Stimulated activated CD8-positive, alpha-beta memory T cell treated with anti-CD3 and anti-CD28 coated beads, Interleukin-2, amount 100 ng/mL, for 48 hours (primary cell): Measurements from ENCODE around the gene EIF2A.
A peak's percentile ranks its signal among the peaks of the same experiment; 100 is the strongest.
"Not testable (repeated sequence)": the region's sequence is repeated elsewhere in the genome, so short reads cannot be mapped to it uniquely, and the experiment has no call there.

Experiments used
- DNase-seq, 2 donors: peaks; one replicate each; pipeline ENCODE4 v3.0.0-alpha.2; 2020; ENCODE audit warnings: low read depth in 2 of 2

EIF2A gene

GRCh38 chr3:150546226-150547044 is at the start of gene EIF2A, which contains the start of gene SERP1:
EIF2A (plus strand) TSS chr3:150546787; CDS start chr3:150546803, 16 bp downstream.
SERP1 (minus strand) TSS chr3:150546496; CDS start chr3:150546135, 361 bp downstream.
- peak; percentile 97 to 98 for DNase-seq

DNA sequence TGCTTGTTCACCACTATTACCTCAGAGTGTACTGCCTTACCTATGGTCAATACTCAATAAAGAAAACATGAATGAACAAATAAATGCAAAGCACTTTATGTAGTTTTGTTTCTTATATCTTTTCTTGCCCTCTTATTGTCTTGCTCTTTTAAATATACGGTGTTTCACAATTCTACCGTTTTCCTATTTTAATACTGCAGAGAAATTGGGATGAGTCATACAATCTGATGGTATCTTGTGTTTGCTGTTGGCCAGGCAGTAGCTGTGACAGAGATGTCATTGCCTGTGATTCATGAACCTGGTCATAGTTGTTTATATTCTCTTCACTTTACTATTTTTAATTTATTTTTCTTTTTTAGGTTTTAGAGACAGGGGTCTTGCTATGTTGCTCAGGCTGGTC is 48.6 kb upstream of the EIF2A start:
- no peak for DNase-seq

DNA sequence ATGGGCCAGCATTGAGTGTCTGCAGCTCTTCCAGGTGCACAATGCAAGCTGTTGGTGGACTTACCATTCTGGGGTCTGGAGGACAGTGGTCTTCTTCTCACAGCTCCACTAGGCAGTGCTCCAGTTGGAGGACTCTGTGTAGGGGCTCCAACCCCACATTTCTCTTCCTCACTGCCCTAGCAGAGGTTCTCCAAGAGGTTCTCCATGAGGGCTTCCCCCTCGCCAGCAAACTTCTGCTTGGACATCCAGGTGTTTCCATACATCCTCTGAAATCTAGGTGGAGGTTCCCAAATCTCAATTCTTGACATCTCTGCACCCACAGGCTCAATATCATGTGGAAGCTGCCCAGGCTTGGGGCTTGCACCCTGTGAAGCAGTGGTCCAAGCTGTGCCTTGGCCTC is 45.6 kb upstream of the EIF2A start:
- not testable (repeated sequence) for DNase-seq

DNA sequence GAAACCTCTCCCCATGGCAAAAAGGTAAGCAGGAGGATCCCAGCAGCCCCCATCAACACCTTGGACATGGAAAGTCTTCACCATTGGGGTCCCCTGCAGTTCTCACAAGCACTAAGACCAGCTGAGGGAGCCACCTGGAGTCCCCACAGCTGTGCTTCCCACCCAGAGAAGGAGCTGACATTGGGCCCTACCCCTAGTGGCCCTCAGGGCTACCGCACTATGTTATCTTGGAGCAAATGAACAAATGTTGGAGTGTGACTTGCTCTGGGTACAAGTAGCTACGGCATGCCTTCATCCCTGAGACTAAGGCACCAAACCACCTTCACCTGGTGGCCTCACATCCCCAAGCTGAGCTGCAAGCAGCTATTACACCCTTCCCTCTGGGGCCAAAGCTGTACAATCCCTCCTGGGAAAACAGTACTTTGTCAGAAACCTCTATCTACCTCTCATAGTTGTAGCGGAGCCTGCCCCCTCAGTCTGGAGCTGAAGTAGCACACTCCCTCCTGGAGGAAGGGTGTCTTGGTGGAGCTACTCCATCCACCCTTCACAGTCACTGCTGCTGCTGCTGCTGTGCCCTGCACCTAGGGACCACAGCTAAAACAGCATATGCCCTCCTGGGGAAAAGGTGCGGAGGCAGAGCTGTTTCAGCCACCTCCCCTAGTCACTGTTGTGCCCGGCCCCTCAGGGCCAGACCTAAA is 43.0 kb upstream of the EIF2A start:
- no peak for DNase-seq

DNA sequence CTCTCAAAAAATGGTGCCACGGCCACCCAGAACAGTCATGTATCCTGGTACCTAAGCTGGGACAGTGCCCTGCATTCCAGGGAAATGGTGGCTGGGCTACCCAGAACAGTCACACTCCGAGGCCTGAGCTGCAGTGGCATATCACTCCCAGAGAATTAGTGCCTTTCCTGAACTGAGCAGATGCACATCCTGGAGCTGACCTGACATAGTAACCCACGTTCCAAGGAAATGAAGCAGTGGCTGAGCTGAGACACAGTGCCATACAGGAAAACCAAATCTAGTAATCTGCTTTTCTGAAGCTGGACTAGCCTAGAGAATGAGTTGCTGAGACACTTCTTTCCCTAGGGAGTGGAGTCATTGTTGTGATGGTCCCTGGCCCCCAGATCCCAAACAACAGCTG is 42.1 kb upstream of the EIF2A start:
- DNase-seq: no peak

DNA sequence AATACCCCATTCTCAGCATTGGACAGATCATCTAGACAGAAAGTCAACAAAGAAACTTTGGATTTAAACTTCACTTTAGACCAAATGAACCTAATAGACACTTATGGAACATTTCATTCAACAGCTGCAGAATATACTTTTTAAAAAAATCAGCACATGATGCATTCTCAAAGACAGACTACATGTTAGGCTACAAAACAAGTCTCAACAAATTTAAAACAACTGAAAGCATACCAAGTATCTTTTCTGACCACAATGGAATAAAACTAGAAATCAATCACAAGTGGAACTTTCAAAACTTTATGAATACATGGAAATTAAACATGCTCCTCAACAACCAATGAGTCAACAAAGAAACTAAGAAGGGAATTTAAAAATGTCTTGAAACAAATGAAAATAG is 38.2 kb upstream of the EIF2A start:
- DNase-seq: no peak

GRCh38 chr3:150509780-150510179 is 36.8 kb upstream of the EIF2A start:
- no peak for DNase-seq

GRCh38 chr3:150511122-150511821 is 35.3 kb upstream of the EIF2A start:
- DNase-seq: no peak

DNA sequence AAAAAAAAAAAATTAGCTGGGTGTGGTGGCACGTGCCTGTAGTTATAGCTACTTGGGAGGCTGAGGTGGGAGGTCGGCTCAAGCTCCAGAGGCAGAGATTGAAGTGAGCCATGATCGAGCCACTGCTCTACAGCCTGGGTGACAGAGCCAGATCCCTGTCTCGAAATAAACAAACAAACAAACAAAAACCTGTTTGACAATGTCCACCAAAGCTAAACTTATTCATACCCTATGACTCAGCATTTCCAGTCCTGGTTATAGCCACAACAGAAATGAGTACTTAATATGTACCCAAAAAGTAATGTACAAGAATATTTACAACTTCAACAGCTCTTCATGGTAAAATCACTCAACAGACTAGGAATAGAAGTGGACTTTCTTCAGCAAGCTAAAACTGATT is 31.4 kb upstream of the EIF2A start:
- no peak for DNase-seq

GRCh38 chr3:150519026-150519425 is 27.6 kb upstream of the EIF2A start:
- DNase-seq: no peak

DNA sequence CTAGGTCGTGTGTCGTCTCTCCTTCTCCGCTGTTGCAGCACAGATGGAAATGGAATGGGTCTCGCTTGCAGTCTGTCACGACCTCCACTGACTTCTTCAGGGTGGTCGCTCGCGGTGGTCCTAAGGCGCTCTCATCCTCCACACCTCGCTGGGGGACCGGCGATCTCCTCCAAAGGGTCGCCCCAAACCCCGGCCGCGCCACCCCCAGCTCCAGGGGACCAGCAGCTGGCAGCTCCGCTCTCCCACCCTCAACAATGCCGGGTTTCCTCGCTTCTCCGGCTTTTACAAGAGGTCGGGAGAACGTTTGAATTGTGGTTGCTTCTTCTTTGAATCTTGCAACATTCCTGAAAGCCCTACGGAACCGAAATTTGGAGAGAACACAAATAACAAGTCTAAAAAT is 26.2 kb upstream of the EIF2A start:
- no peak for DNase-seq

- DNase-seq: no peak
Measured at GRCh38 chr3:150521463-150521862, 25.1 kb upstream of the EIF2A start.

DNA sequence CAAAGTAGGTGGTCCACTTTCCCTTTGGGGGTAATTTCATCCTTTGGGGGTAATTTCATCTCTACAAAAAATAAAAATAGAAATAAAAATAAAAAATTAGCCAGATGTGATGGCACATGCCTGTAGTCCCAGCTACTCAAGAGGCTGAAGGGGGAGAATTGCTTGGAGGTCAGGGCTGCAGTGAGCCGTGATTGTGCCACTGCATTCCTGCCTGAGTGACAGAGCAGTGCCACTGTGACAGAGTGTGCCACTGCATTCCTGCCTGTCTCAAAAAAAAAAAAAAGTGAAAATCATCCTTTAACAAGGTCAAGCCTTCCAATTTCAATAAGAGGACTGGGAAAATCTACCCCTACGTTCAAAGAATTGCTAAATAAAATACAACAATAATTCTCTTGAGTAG is 23.0 kb upstream of the EIF2A start:
- no peak for DNase-seq

DNA sequence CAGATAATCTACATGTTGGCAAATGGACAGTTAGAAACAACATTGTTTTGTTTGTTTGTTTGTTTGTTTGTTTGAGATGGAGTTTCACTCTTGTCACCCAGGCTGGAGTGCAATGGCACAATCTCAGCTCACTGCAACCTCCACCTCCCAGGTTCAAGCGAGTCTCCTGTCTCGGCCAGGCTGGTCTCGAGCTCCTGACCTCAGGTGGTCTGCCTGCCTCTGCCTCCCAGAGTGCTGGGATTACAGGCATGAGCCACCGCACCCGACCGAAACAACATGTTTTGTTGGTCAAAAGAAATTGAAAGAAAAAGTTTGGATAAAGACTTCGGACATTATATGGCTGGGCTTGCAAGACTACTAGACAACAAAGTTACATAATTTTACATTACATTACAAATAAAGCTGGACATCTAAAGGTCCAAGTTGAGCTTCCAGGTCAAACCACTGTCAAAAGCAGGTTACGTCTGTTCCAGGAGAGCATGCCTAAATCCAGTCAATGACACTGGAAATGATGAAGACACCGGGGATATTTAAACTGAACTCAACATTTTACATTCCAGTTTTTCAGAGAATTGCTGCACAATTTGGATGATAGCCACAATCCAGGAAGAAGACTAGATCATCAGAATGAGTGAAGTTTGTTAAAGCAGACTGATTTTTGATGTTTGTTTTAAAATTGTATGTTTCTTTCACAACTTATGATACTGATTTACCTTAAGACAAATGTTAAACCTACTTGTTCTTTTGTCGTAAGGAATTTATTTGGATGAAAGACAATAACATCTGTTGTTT is 18.9 kb upstream of the EIF2A start:
- no peak for DNase-seq

DNA sequence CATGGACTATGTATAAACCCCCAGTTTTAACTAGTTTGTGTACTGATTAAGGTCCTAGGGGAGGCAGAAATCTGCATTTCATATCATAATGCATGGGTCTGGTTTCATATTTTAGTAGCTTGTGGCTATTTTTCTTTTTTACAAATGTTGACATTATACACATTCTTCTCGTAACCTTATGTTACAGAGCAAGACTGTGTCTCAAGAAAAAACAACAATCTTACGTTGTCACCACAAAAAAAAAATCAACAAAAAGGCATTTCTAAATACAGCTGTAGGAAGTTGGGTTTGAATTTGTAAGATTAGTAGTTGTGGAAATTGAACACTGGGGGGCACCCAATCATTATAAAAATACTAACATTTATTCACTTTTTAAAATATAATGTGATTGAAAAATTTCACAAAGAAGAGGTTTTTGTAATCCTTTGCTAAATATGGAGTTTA is 18.2 kb upstream of the EIF2A start:
- no peak for DNase-seq

GRCh38 chr3:150531775-150532174 is 14.8 kb upstream of the EIF2A start:
- DNase-seq: no peak

DNA sequence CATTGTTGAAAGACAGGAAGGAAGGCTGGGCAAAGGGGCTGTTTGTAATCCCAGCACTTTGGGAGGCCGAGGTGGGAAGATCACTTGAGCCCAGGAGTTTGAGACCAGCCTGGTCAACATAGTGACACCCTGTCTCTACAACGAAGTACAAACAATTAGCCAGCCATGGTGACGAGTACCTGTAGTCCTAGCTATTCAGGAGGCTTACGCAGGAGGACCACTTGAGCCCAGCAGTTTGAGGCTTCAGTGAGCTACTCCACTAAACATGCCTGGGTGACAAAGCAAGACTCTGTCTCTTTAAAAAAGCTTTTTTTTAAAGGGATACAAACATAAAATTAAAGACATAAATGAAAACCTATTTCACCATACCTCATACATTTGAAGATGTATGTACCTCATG is 11.4 kb upstream of the EIF2A start:
- DNase-seq: no peak

DNA sequence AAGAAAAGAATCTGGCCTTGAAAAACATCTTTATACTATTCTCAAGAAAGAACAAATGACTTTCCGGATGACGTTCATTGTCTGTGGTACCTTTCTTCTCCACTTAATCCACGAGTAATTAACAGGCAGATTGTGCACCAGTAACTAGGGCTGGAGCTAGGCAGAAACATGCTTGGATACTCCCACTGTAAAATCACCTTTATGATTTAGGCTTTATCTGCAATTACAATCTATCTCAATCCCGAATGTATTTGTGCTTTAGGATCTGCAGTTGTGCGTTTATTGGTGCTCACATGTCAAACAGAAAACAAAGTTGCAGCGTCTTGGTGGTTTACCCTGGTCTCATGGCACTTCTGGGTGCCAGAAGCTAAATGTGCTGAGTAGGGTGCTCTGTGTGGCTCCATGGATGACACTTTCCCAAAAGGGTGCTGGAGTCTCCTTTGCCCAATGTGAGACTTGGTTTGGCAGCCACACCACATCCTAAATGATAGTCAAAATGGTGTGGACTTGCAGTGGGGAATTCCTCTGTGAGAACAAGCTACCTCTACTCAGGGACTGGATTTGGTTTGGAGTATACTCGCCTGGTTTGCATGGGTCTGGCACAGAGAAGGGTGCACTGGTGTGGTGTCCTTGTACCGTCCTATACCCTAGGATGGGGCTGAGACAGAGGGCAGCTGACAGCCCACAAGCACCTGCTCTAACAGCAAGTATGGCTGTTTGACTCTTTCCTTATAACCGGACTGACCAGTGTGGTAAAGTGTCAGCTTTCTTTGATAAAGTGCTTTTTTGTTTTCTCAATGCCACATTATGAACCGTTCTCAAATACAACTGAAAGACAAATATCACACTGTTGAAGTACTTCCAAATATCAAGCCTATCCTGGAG is 8.0 kb upstream of the EIF2A start:
- no peak for DNase-seq

DNA sequence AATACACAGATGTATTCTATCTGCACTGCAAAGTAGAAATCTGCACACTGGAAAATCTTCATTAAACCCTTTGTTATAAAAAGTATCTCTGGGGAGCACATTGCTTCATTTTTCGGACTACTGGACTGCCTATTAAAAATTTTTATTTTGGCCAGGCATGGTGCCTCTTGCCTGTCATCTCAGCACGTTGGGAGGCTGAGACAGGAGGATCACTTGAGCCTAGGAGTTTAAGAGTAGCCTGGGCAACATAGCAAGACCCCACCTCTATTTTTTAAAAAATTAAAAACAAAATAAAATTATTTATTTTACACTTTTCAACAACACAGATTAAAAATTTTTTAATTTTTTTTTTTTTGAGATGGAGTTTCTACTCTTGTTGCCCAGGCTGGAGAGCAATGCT is 6.3 kb upstream of the EIF2A start:
- no peak for DNase-seq

DNA sequence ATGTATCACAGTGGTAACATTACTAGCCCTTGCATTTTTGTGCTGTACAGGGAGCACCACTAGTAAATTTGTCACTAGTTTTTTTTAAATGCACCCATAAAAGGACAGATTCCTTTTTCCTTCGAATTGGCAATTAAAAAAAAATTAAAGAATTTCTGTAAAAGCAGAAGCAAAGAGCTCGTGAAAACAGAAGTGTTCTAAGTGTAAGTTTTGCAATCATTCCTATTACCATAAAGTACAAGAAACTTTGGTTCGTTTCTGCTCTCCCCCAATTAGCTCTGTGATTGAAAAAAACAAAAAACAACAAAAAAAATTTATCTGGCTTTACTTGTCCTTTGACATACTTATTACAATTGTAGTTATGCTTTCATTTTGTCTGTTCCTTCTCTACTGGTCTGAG is 5.6 kb upstream of the EIF2A start:
- DNase-seq: no peak

DNA sequence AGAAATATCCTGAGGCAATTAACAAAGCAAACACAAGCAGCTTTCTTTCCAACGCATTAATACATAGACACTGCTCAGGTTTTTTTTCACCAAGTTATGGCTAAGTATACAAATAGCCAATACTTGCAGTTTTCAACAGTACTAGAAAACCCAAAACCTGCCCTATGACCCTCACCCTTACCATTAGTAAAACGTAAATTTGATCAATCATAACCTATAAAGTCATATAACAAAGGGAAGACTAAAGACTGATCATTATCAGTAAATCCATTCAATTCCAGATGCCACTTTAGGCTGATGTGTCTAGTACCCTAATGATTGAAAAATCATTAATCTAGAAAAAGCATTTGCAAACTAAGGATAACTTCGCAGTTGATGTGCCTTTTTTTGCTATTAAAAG is 3.5 kb upstream of the EIF2A start:
- DNase-seq: no peak
